Brain microvascular endothelial cell (primary cell): ENCODE measurements around the gene PDSS2.
"Not testable (repeated sequence)": the region's sequence is repeated elsewhere in the genome, so short reads cannot be mapped to it uniquely, and the experiment has no call there.

ENCODE experiments used
- DNase-seq: peaks from one replicate; pipeline ENCODE4 v3.0.0-alpha.2; 2020
- H3K27ac ChIP-seq: fragments of 250-450 bp; sonication (Bioruptor Pico); 2 replicates; pipeline ENCODE4 v1.5.1; 2020; ENCODE audit warnings: mild to moderate bottlenecking, moderate library complexity
- H3K27me3 ChIP-seq: fragments of 250-450 bp; sonication (Bioruptor Pico); replicated peaks from 2 replicates; pipeline ENCODE4 v1.5.1; 2020; ENCODE audit warnings: mild to moderate bottlenecking
- H3K36me3 ChIP-seq: fragments of 250-450 bp; sonication (Bioruptor Pico); replicated peaks from 2 replicates; pipeline ENCODE4 v1.5.1; 2020; ENCODE audit warnings: mild to moderate bottlenecking
- H3K4me3 ChIP-seq: 2 replicates; pipeline ENCODE4 v1.5.1; 2011; ENCODE audit warnings: low read depth, mild to moderate bottlenecking, control low read depth, low read length, moderate library complexity
- in situ Hi-C: cut with HindIII; loops from 2 replicates; pipeline ENCODE4 v1.10.0; 2017; ENCODE audit warnings: low sequenced_read_pairs, low pct_ligation_motif_present
- TF ChIP-seq, protein P1 (sequence below): IDR thresholded peaks from 2 replicates; pipeline ENCODE4 v1.5.1; 2011; ENCODE audit warnings: low read depth, mild to moderate bottlenecking, moderate library complexity, low read length, control low read depth, inconsistent platforms; ENCODE audit errors: missing control alignments

PDSS2 gene

DNA sequence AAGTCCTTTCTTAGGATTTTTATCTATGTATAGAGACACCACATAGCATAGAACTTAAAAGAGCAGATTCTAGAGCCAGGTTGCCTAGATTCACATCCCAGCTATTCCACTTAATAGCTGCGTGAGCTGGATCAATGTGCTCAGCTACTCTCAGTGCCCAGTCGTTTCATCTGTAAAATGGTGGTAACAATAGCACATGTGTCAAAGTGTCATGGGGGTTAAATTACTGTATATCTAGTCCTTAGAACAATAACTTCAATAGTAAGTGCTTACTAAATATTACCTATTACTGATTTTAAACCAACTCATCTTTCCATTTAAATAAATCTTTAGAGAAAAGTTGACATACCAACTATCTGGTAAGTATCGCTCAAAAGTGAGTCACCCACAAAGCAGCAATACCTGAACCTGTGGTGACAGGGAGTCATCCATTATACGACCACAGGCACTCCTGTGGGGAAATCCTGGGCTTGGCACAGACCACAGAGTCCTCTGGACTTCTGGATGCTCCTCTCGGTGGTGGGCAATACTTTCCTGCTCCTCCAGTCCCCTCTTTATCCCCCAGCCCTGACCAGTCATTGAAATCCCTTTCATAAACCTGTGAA, 154.8 kb downstream of the PDSS2 start:
- no peak overlapping the region for H3K27ac ChIP-seq
- no peaks in the 10 kb centered on the region for H3K27me3 ChIP-seq
- no peak overlapping the region for H3K4me3 ChIP-seq
- DNase-seq: peak; percentile 6
- H3K36me3 ChIP-seq: no peaks in the 10 kb centered on the region
- TF ChIP-seq, protein P1, sequence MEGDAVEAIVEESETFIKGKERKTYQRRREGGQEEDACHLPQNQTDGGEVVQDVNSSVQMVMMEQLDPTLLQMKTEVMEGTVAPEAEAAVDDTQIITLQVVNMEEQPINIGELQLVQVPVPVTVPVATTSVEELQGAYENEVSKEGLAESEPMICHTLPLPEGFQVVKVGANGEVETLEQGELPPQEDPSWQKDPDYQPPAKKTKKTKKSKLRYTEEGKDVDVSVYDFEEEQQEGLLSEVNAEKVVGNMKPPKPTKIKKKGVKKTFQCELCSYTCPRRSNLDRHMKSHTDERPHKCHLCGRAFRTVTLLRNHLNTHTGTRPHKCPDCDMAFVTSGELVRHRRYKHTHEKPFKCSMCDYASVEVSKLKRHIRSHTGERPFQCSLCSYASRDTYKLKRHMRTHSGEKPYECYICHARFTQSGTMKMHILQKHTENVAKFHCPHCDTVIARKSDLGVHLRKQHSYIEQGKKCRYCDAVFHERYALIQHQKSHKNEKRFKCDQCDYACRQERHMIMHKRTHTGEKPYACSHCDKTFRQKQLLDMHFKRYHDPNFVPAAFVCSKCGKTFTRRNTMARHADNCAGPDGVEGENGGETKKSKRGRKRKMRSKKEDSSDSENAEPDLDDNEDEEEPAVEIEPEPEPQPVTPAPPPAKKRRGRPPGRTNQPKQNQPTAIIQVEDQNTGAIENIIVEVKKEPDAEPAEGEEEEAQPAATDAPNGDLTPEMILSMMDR: no peak
- in situ Hi-C loops: no loop called here

DNA sequence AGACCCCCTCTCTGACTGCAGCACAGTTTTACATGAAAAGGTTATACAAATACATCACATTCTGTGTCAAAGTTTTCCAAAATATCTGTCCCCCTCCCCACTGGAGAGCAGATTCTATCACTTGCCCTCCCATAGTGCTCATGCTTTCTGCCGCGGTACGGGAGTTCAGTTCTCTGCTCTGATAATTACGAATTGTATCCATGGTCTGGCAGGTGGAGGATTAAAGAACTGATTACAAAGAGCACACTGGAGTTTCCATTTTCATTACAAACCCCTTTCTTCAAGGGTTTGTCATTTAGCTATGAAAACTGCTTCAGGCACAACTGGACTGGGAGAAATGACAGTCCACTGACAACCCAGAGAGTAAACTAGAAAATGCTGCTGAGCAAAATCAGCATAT, 166.0 kb downstream of the PDSS2 start:
- in situ Hi-C loops: no loop called here
- Histone ChIP-seq H3K36me3 (no peaks in the 10 kb centered on the region), H3K27ac (no peak overlapping the region), H3K27me3 (no peaks in the 10 kb centered on the region), H3K4me3 (no peak overlapping the region)
- TF ChIP-seq, protein P1: no peak
- DNase-seq: no peak

DNA sequence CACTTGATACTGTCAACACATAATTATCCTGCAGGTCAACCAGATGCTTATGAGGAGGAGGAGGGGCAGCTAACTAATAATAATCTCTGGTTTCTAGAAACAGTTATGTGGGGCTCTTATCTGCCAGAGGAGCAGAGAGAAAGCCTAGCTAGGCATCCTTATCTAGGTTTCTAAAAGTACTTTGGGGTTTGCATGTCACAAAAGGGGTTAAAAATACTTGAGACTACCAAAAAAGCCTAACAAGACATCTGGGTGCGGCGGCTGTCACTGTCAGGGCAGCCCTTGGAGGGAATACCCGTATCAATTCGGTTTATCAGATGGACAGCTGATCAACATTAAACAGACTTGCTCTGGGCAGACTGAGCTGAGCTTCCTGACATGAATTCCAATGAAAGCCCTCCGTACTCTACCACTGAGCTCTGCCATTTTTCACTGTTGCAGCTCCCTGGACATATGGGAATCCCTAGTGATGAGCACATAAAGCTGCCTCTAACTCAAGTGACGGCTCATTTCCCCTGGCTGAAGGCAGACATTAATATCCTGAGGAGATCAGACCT, 166.6 kb downstream of the PDSS2 start:
- Histone ChIP-seq H3K4me3 (no peak overlapping the region), H3K27ac (no peak overlapping the region), H3K27me3 (no peaks in the 10 kb centered on the region), H3K36me3 (no peaks in the 10 kb centered on the region)
- in situ Hi-C loops: no loop called here
- TF ChIP-seq, protein P1: no peak
- DNase-seq: no peak

DNA sequence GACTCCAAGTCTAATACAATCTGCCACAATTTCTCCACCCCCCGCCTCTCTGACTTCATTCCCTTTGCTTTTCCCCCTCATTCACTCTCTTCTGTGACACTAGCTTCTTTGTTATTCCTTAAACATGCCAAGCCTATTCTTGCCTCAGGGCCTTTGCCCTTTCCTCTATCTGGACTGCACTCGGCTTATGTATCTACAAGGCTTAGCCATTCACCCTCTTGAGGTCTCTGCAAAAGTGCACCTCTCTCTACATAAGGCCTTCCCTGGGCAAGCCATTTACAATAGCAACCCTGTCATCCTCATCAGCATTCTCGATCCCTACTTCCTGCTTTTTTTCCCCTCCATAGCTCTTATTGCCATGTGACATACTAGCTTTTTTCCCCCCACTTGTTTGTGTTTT, 168.9 kb downstream of the PDSS2 start:
- DNase-seq: no peak
- in situ Hi-C loops: no loop called here
- Histone ChIP-seq H3K27ac (no peak overlapping the region), H3K4me3 (no peak overlapping the region), H3K36me3 (no peaks in the 10 kb centered on the region), H3K27me3 (no peaks in the 10 kb centered on the region)
- TF ChIP-seq, protein P1: no peak

DNA sequence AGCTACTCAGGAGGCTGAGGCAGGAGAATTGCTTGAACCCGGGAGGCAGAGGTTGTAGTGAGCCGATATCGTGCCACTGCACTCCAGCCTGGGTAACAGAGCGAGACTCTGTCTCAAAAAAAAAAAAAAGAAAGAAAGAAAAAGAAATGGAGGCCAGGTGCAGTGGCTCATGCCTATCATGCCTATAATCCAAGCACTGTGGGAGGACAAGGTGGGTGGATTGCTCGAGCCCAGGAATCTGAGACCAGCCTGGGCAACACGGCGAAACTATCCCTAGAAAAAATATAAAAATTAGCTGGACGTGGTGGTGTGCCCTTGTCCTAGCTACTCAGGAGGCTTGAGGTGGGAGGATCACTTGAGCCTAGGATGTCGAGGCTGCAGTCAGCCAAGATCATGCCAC, 170.1 kb downstream of the PDSS2 start:
- H3K36me3 ChIP-seq, DNase-seq, H3K27ac ChIP-seq, in situ Hi-C loops, H3K4me3 ChIP-seq, H3K27me3 ChIP-seq: not testable (repeated sequence)

DNA sequence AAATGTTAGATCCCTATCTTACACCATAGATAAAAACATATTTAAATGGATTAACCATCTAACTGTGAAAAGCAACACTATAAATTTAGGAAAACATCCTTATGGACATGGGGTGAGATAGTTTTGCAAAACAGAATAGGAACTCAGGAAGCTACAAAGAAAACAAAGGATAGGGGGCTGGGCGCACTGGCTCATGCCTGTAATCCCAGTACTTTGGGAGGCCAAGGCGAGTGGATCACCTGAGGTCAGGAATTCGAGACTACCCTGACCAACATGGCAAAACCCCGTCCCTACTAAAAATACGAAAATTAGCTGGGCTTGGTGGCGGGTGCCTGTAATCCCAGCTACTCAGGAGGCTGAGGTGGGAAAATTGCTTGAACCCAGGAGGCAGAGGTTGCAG, 173.7 kb downstream of the PDSS2 start:
- H3K4me3 ChIP-seq, in situ Hi-C loops, H3K27ac ChIP-seq, H3K36me3 ChIP-seq, H3K27me3 ChIP-seq, DNase-seq: not testable (repeated sequence)

DNA sequence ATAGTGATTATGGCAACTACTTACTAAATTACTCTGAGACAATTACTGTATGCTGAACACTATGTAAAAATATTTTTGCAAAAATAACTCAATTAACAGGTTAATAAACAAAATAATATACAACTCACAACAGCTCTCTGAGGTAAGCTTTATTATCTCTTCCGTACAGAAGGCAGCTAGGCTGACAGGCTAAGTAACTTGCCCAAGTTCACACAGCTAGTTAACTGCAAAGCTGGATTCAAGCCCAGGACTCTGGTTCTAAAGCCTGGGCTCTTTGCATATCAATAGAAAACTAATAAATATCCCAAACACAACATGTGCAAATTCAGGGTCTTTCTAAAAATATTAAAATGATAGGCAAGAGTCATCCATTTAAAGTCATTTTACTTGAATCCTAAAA, 174.6 kb downstream of the PDSS2 start:
- Histone ChIP-seq H3K27me3 (no peaks in the 10 kb centered on the region), H3K4me3 (no peak overlapping the region), H3K36me3 (no peaks in the 10 kb centered on the region), H3K27ac (no peak overlapping the region)
- in situ Hi-C loops: no loop called here
- TF ChIP-seq, protein P1: no peak
- DNase-seq: no peak
